H1 (cell line): Measurements from ENCODE around the gene ELMO1. TPM values are rescaled to one million over a fixed set of nuclear protein-coding genes. Genes with fewer than 3 reads are reported as not detected.

Experiments
- CTCF ChIA-PET: fragments of 300-600 bp; sonication (Branson Sonifier 250); formaldehyde crosslinking; loops from one replicate; lab custom pipeline; 2021; ENCODE audit not compliant: partially characterized antibody; lab: Charles Lee
- POLR2A ChIA-PET: fragments of 300-600 bp; sonication (Branson Sonifier 250); formaldehyde crosslinking; loops from one replicate; lab custom pipeline; 2021; ENCODE audit warnings: inconsistent platforms; ENCODE audit not compliant: partially characterized antibody; lab: Charles Lee
- DNase-seq, 2 experiments: peaks; one replicate each; pipeline versions ENCODE4 v3.0.0 to v3.0.0-alpha.2; 2010 to 2022; ENCODE audit warnings: low spot score in 2 of 2, low read depth in 1 of 2, mixed read lengths in 1 of 2
- FAIRE-seq: peaks from 2 replicates; lab custom pipeline; 2011; peaks lifted over from hg19 to GRCh38; lab: Jason Lieb, UNC
- H2AFZ ChIP-seq: 2 replicates; pipeline ENCODE4 v1.8.1; 2012; ENCODE audit warnings: low read length, inconsistent platforms
- H2AK5ac ChIP-seq: 2 replicates; pipeline ENCODE4 v1.6.1; 2013; ENCODE audit warnings: low read depth, low read length
- H2BK120ac ChIP-seq: replicated peaks from 2 replicates; pipeline ENCODE3; 2013; ENCODE audit warnings: low read depth, low read length, inconsistent platforms
- H2BK12ac ChIP-seq: 2 replicates; pipeline ENCODE4 v1.6.1; 2013; ENCODE audit warnings: low read depth, low read length
- H2BK15ac ChIP-seq: 2 replicates; pipeline ENCODE4 v1.6.1; 2013; ENCODE audit warnings: low read length
- H2BK20ac ChIP-seq: 2 replicates; pipeline ENCODE4 v1.6.1; 2013; ENCODE audit warnings: low read length
- H2BK5ac ChIP-seq: 2 replicates; pipeline ENCODE4 v1.6.1; 2013; ENCODE audit warnings: low read depth, low read length
- H3K14ac ChIP-seq: 2 replicates; pipeline ENCODE4 v1.6.1; 2013; ENCODE audit warnings: inconsistent platforms; ENCODE audit not compliant: insufficient read length
- H3K18ac ChIP-seq: 2 replicates; pipeline ENCODE4 v1.6.1; 2013; ENCODE audit warnings: low read length; ENCODE audit errors: extremely low read depth
- H3K23ac ChIP-seq: 2 replicates; pipeline ENCODE4 v1.6.1; 2013; ENCODE audit warnings: inconsistent platforms; ENCODE audit not compliant: insufficient read length
- H3K23me2 ChIP-seq: 2 replicates; pipeline ENCODE4 v1.6.1; 2013; ENCODE audit warnings: low read depth, low read length
- H3K27ac ChIP-seq: 2 replicates; pipeline ENCODE4 v1.6.1; 2011; ENCODE audit warnings: low read depth, low read length, inconsistent platforms
- H3K27me3 ChIP-seq, 4 experiments: replicated peaks in 1 of 4; 1 replicate in 1 of 4; 2 replicates in 3 of 4; pipeline versions ENCODE4 v1.6.1 to v1.8.1; 2011 to 2013; ENCODE audit warnings: low read length in 3 of 4, mild to moderate bottlenecking in 3 of 4, inconsistent platforms in 2 of 4, mixed read lengths in 2 of 4, moderate library complexity in 1 of 4; ENCODE audit not compliant: control insufficient read depth in 3 of 4, insufficient read depth in 3 of 4; ENCODE audit errors: extremely low read depth in 1 of 4
- H3K36me3 ChIP-seq, 4 experiments: 2 replicates each; pipeline versions ENCODE4 v1.6.1 to v1.8.1; 2011 to 2013; ENCODE audit warnings: mild to moderate bottlenecking in 4 of 4, low read length in 3 of 4, moderate library complexity in 2 of 4, control low read depth in 1 of 4, inconsistent platforms in 1 of 4; ENCODE audit not compliant: insufficient read depth in 4 of 4, control insufficient read depth in 2 of 4
- H3K4ac ChIP-seq: replicated peaks from 2 replicates; pipeline ENCODE3; 2013; ENCODE audit warnings: low read length, low read depth, mixed read lengths, inconsistent platforms; ENCODE audit not compliant: insufficient read length
- H3K4me1 ChIP-seq, 4 experiments: replicated peaks in 1 of 4; 1 replicate in 1 of 4; 2 replicates in 3 of 4; pipeline versions ENCODE4 v1.6.1 to v1.8.1; 2011 to 2013; ENCODE audit warnings: low read length in 3 of 4, inconsistent platforms in 2 of 4, mixed read lengths in 1 of 4; ENCODE audit not compliant: insufficient read depth in 4 of 4, control insufficient read depth in 3 of 4
- H3K4me2 ChIP-seq, 2 experiments: 2 replicates each; pipeline versions ENCODE4 v1.6.1 to v1.8.1; 2011 to 2013; ENCODE audit warnings: low read depth in 2 of 2, low read length in 2 of 2, control low read depth in 1 of 2, inconsistent platforms in 1 of 2, mild to moderate bottlenecking in 1 of 2; ENCODE audit not compliant: insufficient read depth in 1 of 2
- H3K4me3 ChIP-seq, 4 experiments: fragments of 200-600, 300-600 bp in 1 of 4; sonication (generic), shearing (Covaris generic), sonication (Bioruptor Twin) in 1 of 4; 2 replicates each; pipeline versions ENCODE4 v1.5.1 to v1.8.1; 2011 to 2016; ENCODE audit warnings: low read length in 4 of 4, low read depth in 3 of 4, control low read depth in 2 of 4, inconsistent platforms in 2 of 4, mild to moderate bottlenecking in 2 of 4, mixed read lengths in 1 of 4, moderate library complexity in 1 of 4; ENCODE audit not compliant: insufficient read depth in 2 of 4; ENCODE audit errors: extremely low read depth in 1 of 4
- H3K56ac ChIP-seq: replicated peaks from 2 replicates; pipeline ENCODE3; 2013; ENCODE audit warnings: low read depth, mild to moderate bottlenecking, mixed read lengths, low read length, inconsistent platforms; ENCODE audit not compliant: insufficient read length
- H3K79me1 ChIP-seq: 2 replicates; pipeline ENCODE4 v1.6.1; 2013; ENCODE audit warnings: low read depth, low read length, control low read depth
- H3K79me2 ChIP-seq, 2 experiments: 2 replicates each; pipeline versions ENCODE4 v1.6.1 to v1.8.1; 2012 to 2013; ENCODE audit warnings: low read length in 2 of 2, mild to moderate bottlenecking in 2 of 2, inconsistent platforms in 1 of 2; ENCODE audit not compliant: insufficient read depth in 2 of 2, control insufficient read depth in 1 of 2
- H3K9ac ChIP-seq, 4 experiments: replicated peaks in 1 of 4; 1 replicate in 1 of 4; 2 replicates in 3 of 4; pipeline versions ENCODE4 v1.6.1 to v1.8.1; 2011 to 2013; ENCODE audit warnings: low read depth in 3 of 4, low read length in 3 of 4, control low read depth in 2 of 4, mild to moderate bottlenecking in 2 of 4, moderate library complexity in 2 of 4, inconsistent platforms in 1 of 4; ENCODE audit errors: extremely low read depth in 1 of 4
- H3K9me3 ChIP-seq, 2 experiments: 2 replicates each; pipeline versions ENCODE4 v1.6.1 to v1.8.1; 2012 to 2013; ENCODE audit warnings: mild to moderate bottlenecking in 2 of 2, moderate library complexity in 2 of 2, control low read depth in 1 of 2, inconsistent platforms in 1 of 2, low read depth in 1 of 2, low read length in 1 of 2, mixed read lengths in 1 of 2; ENCODE audit not compliant: insufficient read depth in 2 of 2
- H4K20me1 ChIP-seq, 2 experiments: replicated peaks in 1 of 2; 2 replicates each; pipeline versions ENCODE3 to v1.8.1; 2011 to 2013; ENCODE audit warnings: inconsistent platforms in 2 of 2, low read length in 2 of 2, mild to moderate bottlenecking in 1 of 2; ENCODE audit not compliant: insufficient read depth in 2 of 2, control insufficient read depth in 1 of 2
- H4K5ac ChIP-seq: 2 replicates; pipeline ENCODE4 v1.6.1; 2013; ENCODE audit warnings: low read length, low read depth, mixed read lengths, inconsistent platforms; ENCODE audit not compliant: insufficient read length
- H4K8ac ChIP-seq: 2 replicates; pipeline ENCODE4 v1.8.0; 2013; ENCODE audit warnings: mild to moderate bottlenecking, moderate library complexity, low read length, inconsistent platforms; ENCODE audit not compliant: insufficient read depth; ENCODE audit errors: extremely low read depth
- H4K91ac ChIP-seq: replicated peaks from 2 replicates; pipeline ENCODE3; 2013; ENCODE audit warnings: low read length, mixed read lengths, inconsistent platforms; ENCODE audit not compliant: insufficient read length
- BCL11A ChIP-seq, 2 experiments: IDR thresholded peaks; one replicate each; pipeline ENCODE4 v1.6.1; 2011; ENCODE audit warnings: low read depth in 2 of 2, low read length in 2 of 2, mild to moderate bottlenecking in 2 of 2
- JUN ChIP-seq: IDR thresholded peaks from 2 replicates; pipeline ENCODE4 v1.6.1; 2011; ENCODE audit warnings: low read depth, mild to moderate bottlenecking, improper control_type of control experiment, low read length
- SIRT6 ChIP-seq: IDR thresholded peaks from one replicate; pipeline ENCODE4 v1.7.1; 2012; ENCODE audit warnings: low read length, inconsistent platforms
- SP4 ChIP-seq: IDR thresholded peaks from 2 replicates; pipeline ENCODE4 v1.6.1; 2012; ENCODE audit warnings: low read length, inconsistent platforms
- TBP ChIP-seq: IDR thresholded peaks from 2 replicates; pipeline ENCODE4 v1.6.1; 2011; ENCODE audit warnings: low read depth, low read length, improper control_type of control experiment
- YY1 ChIP-seq: IDR thresholded peaks from 2 replicates; pipeline ENCODE4 v1.6.1; 2011; ENCODE audit warnings: low read depth, mild to moderate bottlenecking, low read length
- WGBS, 2 experiments: shearing (Covaris generic) in 1 of 2; methylation state at CpG; one replicate each; pipeline versions ENCODE4 v1.1.6 to v1.1.7; 2013 to 2015; ENCODE audit warnings: low lambda C conversion rate in 2 of 2, mixed read lengths in 2 of 2, inconsistent platforms in 1 of 2, low coverage in 1 of 2, missing lambda C conversion rate in 1 of 2; ENCODE audit not compliant: insufficient replicate concordance in 2 of 2, insufficient coverage in 1 of 2, insufficient read length in 1 of 2; ENCODE audit errors: extremely low coverage in 1 of 2, missing lambda C conversion rate in 1 of 2; 5-methylcytosine and 5-hydroxymethylcytosine counted together
- polyA plus RNA-seq, 7 experiments: library from polyadenylated mRNA; depleted of rRNA in 3 of 7; stranded (reverse) in 5 of 7; unstranded in 2 of 7; fragments of >200 nt in 5 of 7; fragments of 200-250 nt in 2 of 7; gene quantifications; 1 replicate in 5 of 7; 2 replicates in 1 of 7; 4 replicates in 1 of 7; pipeline versions ENCODE4 v1.2.1 to v1.2.3, GENCODE V29; 2011 to 2013; ENCODE audit warnings: missing spikeins in 2 of 7, mixed read lengths in 2 of 7
- total RNA-seq: library from RNA; stranded (reverse); fragmentation: NEBNext Ultra II Directional; extraction: Animal tissue kit (Norgen Biotek cat#: 25700); gene quantifications from 2 replicates; pipeline ENCODE4 v1.2.1, GENCODE V29; 2021
- TF ChIP-seq, protein P1 (sequence below): IDR thresholded peaks from 2 replicates; pipeline ENCODE4 v1.6.1; 2012; ENCODE audit warnings: inconsistent platforms

ELMO1 gene
- total and polyA plus RNA-seq, 2 of the 8 experiments (the other 6 are each of a cell fraction or from before 2014, with no cell fraction given): 18.4 to 21.0 TPM

DNA sequence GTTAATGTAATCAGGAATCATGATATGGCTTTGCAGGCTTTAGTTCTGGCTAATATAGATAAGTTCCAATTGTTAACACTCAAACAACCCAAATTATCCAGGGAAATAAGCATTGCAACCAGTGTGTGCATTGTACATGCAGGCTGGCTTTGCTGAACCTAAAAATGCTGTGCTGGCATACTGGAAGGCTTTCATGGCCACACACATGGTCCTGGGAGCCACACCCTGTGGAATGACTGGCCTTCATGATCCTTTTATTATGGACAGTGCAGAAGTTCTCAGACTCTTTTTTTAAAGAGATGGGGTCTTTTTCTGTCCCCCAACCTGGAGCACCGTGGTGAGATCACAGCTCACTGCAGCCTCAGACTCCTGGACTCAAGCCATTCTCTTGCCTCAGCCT, 5.0 kb downstream of the ELMO1 start:
- no peaks in the 10 kb centered on the region for H4K20me1 ChIP-seq
- 95% methylated on average over 1 of the region's 1 CpG; no CpG with 5 or more reads in 1 of the 2 experiments for WGBS, 2 experiments
- TF ChIP-seq SIRT6: no peak
- TF ChIP-seq SP4: no peak
- TF ChIP-seq, protein P1, sequence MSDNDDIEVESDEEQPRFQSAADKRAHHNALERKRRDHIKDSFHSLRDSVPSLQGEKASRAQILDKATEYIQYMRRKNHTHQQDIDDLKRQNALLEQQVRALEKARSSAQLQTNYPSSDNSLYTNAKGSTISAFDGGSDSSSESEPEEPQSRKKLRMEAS: no peak
- no peak for TF ChIP-seq JUN
- no peak for TF ChIP-seq TBP
- TF ChIP-seq YY1: no peak
- no peak for TF ChIP-seq BCL11A (IDR thresholded peaks at IDR 0.05; ENCODE audit: low read depth in 2 of 2, low read length in 2 of 2)

More for the DNA sequence above, 5.0 kb downstream of the ELMO1 start:
- Histone ChIP-seq H4K5ac (no peak overlapping the region), H3K9ac (no peak overlapping the region; a peak in 1 of 7 replicates), H2BK5ac (no peak overlapping the region), H2BK20ac (no peak overlapping the region), H3K27me3 (no peaks in the 10 kb centered on the region), H3K4ac (no peak overlapping the region), H3K27ac (no peak overlapping the region), H3K56ac (no peak overlapping the region), H3K4me2 (no peak overlapping the region), H3K4me3 (no peak overlapping the region), H3K18ac (no peak overlapping the region), H3K23ac (no peak overlapping the region), H3K79me1 (no peaks in the 10 kb centered on the region), H3K9me3 (no peaks in the 10 kb centered on the region), H4K91ac (no peak overlapping the region), H2AK5ac (no peak overlapping the region), H2BK15ac (no peak overlapping the region), H2BK12ac (no peak overlapping the region), H3K14ac (no peak overlapping the region), H3K79me2 (peaks cover 0 to 52% of the 10 kb centered on the region in 2 experiments; a peak in 2 of 4 replicates), H2BK120ac (no peak overlapping the region), H4K8ac (no peak overlapping the region), H2AFZ (no peak overlapping the region), H3K36me3 (no peaks in the 10 kb centered on the region), H3K23me2 (peaks cover 7% of the 10 kb centered on the region; the same call in 1 of the 2 replicates), H3K4me1 (peaks cover 0 to 11% (median 4%) of the 10 kb centered on the region in 4 experiments; a peak in 4 of 7 replicates)
- POLR2A ChIA-PET: no interaction called here
- FAIRE-seq (no peak), DNase-seq (no peak)
- CTCF ChIA-PET: interaction anchor here (0.6 to 1.9 kb wide), 7 partner anchors 11 to 1038 kb away, joined by 3 to 8 read pairs (median 3); no protein-coding TSS in a partner anchor
